ENCODE data around the gene MYBL2.

Gene MYBL2

GRCh38 chr20:43681468-43681942 lies 14.6 kb downstream of the MYBL2 start:
- DNase-seq, result peak in 1 of 10 donors; percentile 75
- intact Hi-C loops (cut with DNase I), result no loop called here

- intact Hi-C loops (cut with DNase I), result no loop called here
- DNase-seq, result peak in 1 of 10 donors; percentile 20
Measured at GRCh38 chr20:43681991-43682410, 15.1 kb downstream of the MYBL2 start.

- peak in 1 of 10 donors; percentile 54 for DNase-seq
- intact Hi-C loops (cut with DNase I), result no loop called here
Measured at GRCh38 chr20:43682446-43682845, 15.5 kb downstream of the MYBL2 start.

- intact Hi-C loops (cut with DNase I), result no loop called here
- peak in 1 of 10 donors; percentile 46 for DNase-seq
Measured at GRCh38 chr20:43686820-43687219, 19.9 kb downstream of the MYBL2 start.

GRCh38 chr20:43689165-43689564 lies 22.3 kb downstream of the MYBL2 start:
- intact Hi-C loops (cut with DNase I), result no loop called here
- peak in 1 of 10 donors; percentile 25 for DNase-seq

GRCh38 chr20:43690943-43691598 lies 24.2 kb downstream of the MYBL2 start:
- peak in 1 of 10 donors; percentile 62 for DNase-seq
- intact Hi-C loops (cut with DNase I), result loop anchor here (5.0 kb wide), 1 partner anchor 154 kb away; no protein-coding TSS in a partner anchor

- intact Hi-C loops (cut with DNase I), result loop anchor here (5.0 kb wide), 1 partner anchor 155 kb away; no protein-coding TSS in a partner anchor
- DNase-seq, result peak in 6 of 10 donors; percentile 18 to 89 (median 45)
Measured at GRCh38 chr20:43691928-43692524, 25.1 kb downstream of the MYBL2 start.

- intact Hi-C loops (cut with DNase I), result loop anchor here (5.0 kb wide), 1 partner anchor 157 kb away; no protein-coding TSS in a partner anchor
- DNase-seq, result peak in 1 of 10 donors; percentile 8
Measured at GRCh38 chr20:43694763-43695162, 27.8 kb downstream of the MYBL2 start.

GRCh38 chr20:43695571-43695970 lies 28.7 kb downstream of the MYBL2 start:
- intact Hi-C loops (cut with DNase I), result no loop called here
- peak in 1 of 10 donors; percentile 24 for DNase-seq

- peak in 1 of 10 donors; percentile 49 for DNase-seq
- intact Hi-C loops (cut with DNase I), result no loop called here
Measured at GRCh38 chr20:43699941-43700565, 33.1 kb downstream of the MYBL2 start.

GRCh38 chr20:43700627-43701026 lies 33.7 kb downstream of the MYBL2 start:
- intact Hi-C loops (cut with DNase I), result no loop called here

GRCh38 chr20:43702502-43702901 lies 35.6 kb downstream of the MYBL2 start:
- intact Hi-C loops (cut with DNase I), result no loop called here
- DNase-seq, result peak in 1 of 10 donors; percentile 78

More at GRCh38 chr20:43700627-43701026, 33.7 kb downstream of the MYBL2 start:
- no peak for DNase-seq

- DNase-seq, result no peak
- intact Hi-C loops (cut with DNase I), result no loop called here
Measured at GRCh38 chr20:43710370-43711044, 43.6 kb downstream of the MYBL2 start.

GRCh38 chr20:43711098-43711654 lies 44.3 kb downstream of the MYBL2 start:
- intact Hi-C loops (cut with DNase I), result no loop called here
- DNase-seq, result no peak

- DNase-seq, result peak in 1 of 10 donors; percentile 60
Measured at GRCh38 chr20:43715044-43715443, 48.1 kb downstream of the MYBL2 start.

GRCh38 chr20:43715511-43715910 lies 48.6 kb downstream of the MYBL2 start:
- intact Hi-C loops (cut with DNase I), result no loop called here

More at GRCh38 chr20:43715044-43715443, 48.1 kb downstream of the MYBL2 start:
- intact Hi-C loops (cut with DNase I), result no loop called here

GRCh38 chr20:43716123-43716522 lies 49.2 kb downstream of the MYBL2 start:
- DNase-seq, result peak in 1 of 10 donors; percentile 75

More at GRCh38 chr20:43715511-43715910, 48.6 kb downstream of the MYBL2 start:
- DNase-seq, result peak in 1 of 10 donors; percentile 76

GRCh38 chr20:43716757-43717615 lies 50.1 kb downstream of the MYBL2 start:
- peak in 1 of 10 donors; percentile 42 for DNase-seq
- intact Hi-C loops (cut with DNase I), result no loop called here

More at GRCh38 chr20:43716123-43716522, 49.2 kb downstream of the MYBL2 start:
- intact Hi-C loops (cut with DNase I), result no loop called here

- no peak for DNase-seq
- intact Hi-C loops (cut with DNase I), result no loop called here
Measured at GRCh38 chr20:43717616-43717995, 50.7 kb downstream of the MYBL2 start.

All from posterior cingulate gyrus (tissue), 11 donors.